Adrenal gland (tissue), 12 donors: ENCODE measurements around the gene NFIC. TPM values are rescaled to one million over a fixed set of nuclear protein-coding genes. Genes with fewer than 3 reads are reported as not detected.

Experiments used
- DNase-seq, 7 donors: peaks; one replicate each; pipeline ENCODE4 v3.0.0-alpha.2; 2019 to 2020
- H3K27ac ChIP-seq, 5 donors: fragments of 200-600 bp; sonication (generic) in 4 of 5; 1 replicate in 3 of 5; 2 replicates in 2 of 5; pipeline versions ENCODE4 v1.5.1 to v1.8.0; 2016 to 2020; ENCODE audit warnings: mild to moderate bottlenecking in 1 of 5
- H3K27me3 ChIP-seq: fragments of 200-600 bp; 2 replicates; pipeline ENCODE4 v1.8.0; 2021
- H3K36me3 ChIP-seq, 2 donors: fragments of 200-600 bp; replicated peaks in 1 of 2; 1 replicate in 1 of 2; 2 replicates in 1 of 2; pipeline versions ENCODE4 v1.5.1 to v1.8.0; 2018 to 2022
- H3K4me1 ChIP-seq, 2 donors: fragments of 200-600 bp; replicated peaks in 1 of 2; 1 replicate in 1 of 2; 2 replicates in 1 of 2; pipeline versions ENCODE4 v1.5.1 to v1.8.0; 2018 to 2021
- H3K4me3 ChIP-seq, 4 donors: fragments of 200-600 bp; sonication (generic) in 3 of 4; one replicate each; pipeline ENCODE4 v1.5.1; 2016 to 2018
- H3K9me3 ChIP-seq, 3 donors: fragments of 200-600 bp; sonication (generic) in 1 of 3; replicated peaks in 1 of 3; 1 replicate in 2 of 3; 2 replicates in 1 of 3; pipeline versions ENCODE4 v1.5.1 to v1.8.0; 2016 to 2021
- CTCF ChIP-seq, 6 experiments: fragments of 450-650 bp in 4 of 6; fragments of 200-600 bp in 2 of 6; sonication (generic) in 1 of 6; IDR thresholded peaks; 1 replicate in 5 of 6; 2 replicates in 1 of 6; pipeline versions ENCODE4 v1.5.1 to v1.8.0; 2016 to 2021; ENCODE audit warnings: antibody characterized with exemption in 6 of 6, mild to moderate bottlenecking in 2 of 6, moderate library complexity in 1 of 6
- POLR2A ChIP-seq, 2 donors: fragments of 450-650 bp; IDR thresholded peaks; one replicate each; pipeline ENCODE4 v1.6.1; 2017; ENCODE audit warnings: antibody characterized with exemption in 2 of 2, mild to moderate bottlenecking in 2 of 2, moderate library complexity in 1 of 2
- WGBS, 4 donors: extraction: QIAGEN DNeasy Blood & Tissue Kit in 2 of 4; methylation state at CpG; one replicate each; pipeline versions ENCODE4 v1.1.5 to v1.1.7; 2013 to 2017; 5-methylcytosine and 5-hydroxymethylcytosine counted together
- intact Hi-C, 2 donors: fragments of 100-400 bp; cut with DNase I; formaldehyde crosslinking; loops; one replicate each; pipeline versions ENCODE4 v1.14.1 to v1.15.0; 2022 to 2023
- polyA plus RNA-seq, 3 donors: library from polyadenylated mRNA; stranded (reverse); fragments of 200-250 nt in 2 of 3; fragments of 350-450 nt in 1 of 3; fragmentation: Illumina TruSeq in 1 of 3; extraction: RNeasy Lipid Tissue Mini Kit (QIAGEN cat#74804) in 1 of 3; gene quantifications; one replicate each; pipeline ENCODE4 v1.2.3, GENCODE V29; 2013 to 2014
- total RNA-seq, 9 donors: library from RNA; depleted of rRNA in 4 of 9; stranded (reverse); fragments of >200 nt in 4 of 9; fragments of 120-200 nt in 1 of 9; fragmentation: NEBNext Ultra II Directional in 1 of 9; extraction: Animal tissue kit (Norgen Biotek cat#: 25700) in 1 of 9; gene quantifications; one replicate each; pipeline versions ENCODE4 v1.1.0 to v1.2.4, GENCODE V29; 2013 to 2023
- donor health status: healthy with polysubstance abuse.
- donor health status: Bipolar disorder and iron deficiency.
- donor health status: DM: yes; HTN: yes; CAD: no.
- donor health status: DM: no; HTN: no; CAD: no.
- donor health status: DM: no; HTN: no; CAD: no.
- donor health status: DM: yes; HTN: yes; CAD: no.

NFIC gene
- total and polyA plus RNA-seq, 12 donors = 3.5 to 329 (median 171) TPM

GRCh38 chr19:3463714-3464586 is 97.6 kb downstream of the NFIC start:
- intact Hi-C loops = no loop called here
- H3K4me1 ChIP-seq = peaks cover 11 to 25% of the 10 kb centered on the region in 2 donors
- peaks cover 0 to 35% of the 10 kb centered on the region in 2 donors for H3K36me3 ChIP-seq
- no peak for TF ChIP-seq CTCF (IDR thresholded peaks at IDR 0.05)
- no peak for TF ChIP-seq POLR2A (IDR thresholded peaks at IDR 0.05)
- DNase-seq = peak in 1 of 7 donors; percentile 53
- H3K4me3 ChIP-seq = no peak overlapping the region
- no peaks in the 10 kb centered on the region for H3K27me3 ChIP-seq
- 73 to 87% (median 79%) methylated on average over 3 to 57 of the region's 57 CpGs for WGBS, 4 donors
- H3K27ac ChIP-seq = peak overlapping the region in 2 of 5 donors; percentile 57 to 73
- H3K9me3 ChIP-seq = no peaks in the 10 kb centered on the region

DNA sequence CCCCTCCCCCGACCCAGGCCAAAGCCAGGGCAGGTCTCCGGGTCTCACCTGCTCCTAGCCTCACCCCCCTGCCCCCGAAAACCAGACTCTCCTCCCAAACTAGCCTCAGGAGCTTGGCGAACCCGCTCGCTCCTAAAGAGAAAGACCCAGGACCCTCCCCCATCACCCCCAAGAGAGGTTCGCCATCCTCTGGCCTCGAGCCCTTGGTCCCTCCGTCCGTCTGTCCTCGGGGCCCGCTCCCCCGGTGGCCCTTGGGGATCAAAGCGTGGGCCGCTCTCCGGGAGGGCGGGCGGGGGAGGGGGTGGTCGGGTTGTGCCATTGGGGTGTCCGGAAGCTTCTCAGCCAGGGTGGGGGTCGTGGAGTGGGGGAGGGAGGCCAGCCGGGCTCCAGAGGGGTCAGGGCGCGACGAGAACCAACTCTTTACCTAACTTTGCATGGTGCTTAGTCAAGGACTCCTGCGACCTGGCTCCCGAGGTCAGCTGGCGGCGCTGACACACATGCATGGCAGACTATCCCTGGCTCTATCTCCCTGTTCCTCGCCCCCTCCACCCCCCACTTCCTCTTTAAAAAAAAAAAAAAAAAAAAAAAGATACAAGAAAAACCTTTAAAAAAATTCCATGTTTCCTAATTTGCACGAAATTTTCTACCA is 98.3 kb downstream of the NFIC start:
- TF ChIP-seq CTCF (IDR thresholded peaks at IDR 0.05) = no peak
- no peak for TF ChIP-seq POLR2A (IDR thresholded peaks at IDR 0.05)
- intact Hi-C loops = no loop called here

DNA sequence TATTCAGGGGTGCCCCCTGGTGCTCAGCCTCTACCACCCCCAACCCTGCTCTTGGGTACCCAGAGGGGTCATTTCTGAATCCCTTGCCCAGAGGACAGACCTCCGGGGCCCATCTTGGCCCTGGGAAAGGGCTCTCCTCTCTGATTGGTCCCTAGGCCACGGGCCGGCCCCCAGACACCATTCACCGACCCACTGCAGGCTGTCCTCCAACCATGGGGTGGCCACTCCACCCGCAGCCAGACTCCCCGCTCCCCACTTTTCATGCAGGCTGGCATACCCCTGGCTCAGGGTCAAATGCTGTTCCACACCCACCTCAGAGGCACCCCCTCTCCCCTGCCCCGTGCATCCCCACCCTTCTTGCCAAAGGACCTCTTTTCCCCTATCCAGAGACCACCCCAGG is 99.2 kb downstream of the NFIC start:
- Histone ChIP-seq H3K4me1 (peaks cover 0 to 9% of the 10 kb centered on the region in 2 donors), H3K27me3 (no peaks in the 10 kb centered on the region), H3K4me3 (no peak overlapping the region), H3K36me3 (peaks cover 0 to 35% of the 10 kb centered on the region in 2 donors), H3K9me3 (no peaks in the 10 kb centered on the region), H3K27ac (peak overlapping the region in 2 of 5 donors; percentile 52 to 57)
- DNase-seq = peak in 1 of 7 donors; percentile 62
- 82 to 96% (median 86%) methylated on average over 4 to 7 of the region's 7 CpGs for WGBS, 4 donors
- intact Hi-C loops = no loop called here
- no peak for TF ChIP-seq CTCF (IDR thresholded peaks at IDR 0.05)
- no peak for TF ChIP-seq POLR2A (IDR thresholded peaks at IDR 0.05)

More for the DNA sequence above, 98.3 kb downstream of the NFIC start:
- WGBS, 4 donors = 28 to 45% (median 39%) methylated on average over 12 to 31 of the region's 31 CpGs
- Histone ChIP-seq H3K27ac (peak overlapping the region in 3 of 5 donors; percentile 14 to 73 (median 57)), H3K27me3 (no peaks in the 10 kb centered on the region), H3K9me3 (no peaks in the 10 kb centered on the region), H3K4me1 (peaks cover 4 to 18% of the 10 kb centered on the region in 2 donors), H3K4me3 (no peak overlapping the region), H3K36me3 (peaks cover 0 to 35% of the 10 kb centered on the region in 2 donors)
- DNase-seq = peak in 6 of 7 donors; percentile 63 to 83 (median 75)

GRCh38 chr19:3466635-3467034 is 100.3 kb downstream of the NFIC start:
- Histone ChIP-seq H3K4me3 (no peak overlapping the region), H3K36me3 (peaks cover 0 to 25% of the 10 kb centered on the region in 2 donors), H3K27me3 (no peaks in the 10 kb centered on the region), H3K4me1 (peaks cover 0 to 9% of the 10 kb centered on the region in 2 donors), H3K27ac (peak overlapping the region in 1 of 5 donors; percentile 12), H3K9me3 (no peaks in the 10 kb centered on the region)
- DNase-seq = no peak
- intact Hi-C loops = no loop called here
- 72 to 83% (median 82%) methylated on average over 8 to 9 of the region's 9 CpGs for WGBS, 4 donors
- TF ChIP-seq POLR2A (IDR thresholded peaks at IDR 0.05) (no peak), CTCF (IDR thresholded peaks at IDR 0.05) (no peak)
